Caco-2 (cell line): ENCODE results near the gene RBKS. TPM values are rescaled to one million over a fixed set of nuclear protein-coding genes. Genes with fewer than 3 reads are reported as not detected.

ENCODE experiments used
- BruUV-seq: library from RNA; stranded (reverse); fragments of 400-500 nt; replicated peaks from 2 replicates; lab custom pipeline; 2021; lab: Mats Ljungman, UMichigan
- CTCF ChIA-PET: fragments of 300-600 bp; sonication (Branson Sonifier 250); formaldehyde crosslinking; loops from one replicate; lab custom pipeline; 2022; ENCODE audit warnings: antibody characterized with exemption; lab: Charles Lee
- POLR2A ChIA-PET: fragments of 300-600 bp; sonication (Branson Sonifier 250); formaldehyde crosslinking; loops from one replicate; lab custom pipeline; 2022; ENCODE audit warnings: antibody characterized with exemption; lab: Charles Lee
- DNase-seq, 2 experiments: peaks; one replicate each; pipeline versions ENCODE4 v3.0.0 to v3.0.0-alpha.2; 2020 to 2022
- H3K27me3 ChIP-seq: replicated peaks from 2 replicates; pipeline ENCODE4 v1.6.0; 2011; ENCODE audit warnings: low read length; ENCODE audit not compliant: control insufficient read depth, insufficient read depth
- H3K36me3 ChIP-seq: 2 replicates; pipeline ENCODE4 v1.5.1; 2011; ENCODE audit warnings: low read length; ENCODE audit not compliant: control insufficient read depth, insufficient read depth
- H3K4me1 ChIP-seq: fragments of 250-450 bp; sonication (Bioruptor Pico); 2 replicates; pipeline ENCODE4 v1.5.1; 2020; ENCODE audit warnings: mild to moderate bottlenecking
- H3K4me3 ChIP-seq: 2 replicates; pipeline ENCODE4 v1.5.1; 2011; ENCODE audit warnings: low read depth, mild to moderate bottlenecking, control low read depth, low read length
- H3K9me3 ChIP-seq: fragments of 250-450 bp; sonication (Bioruptor Pico); 2 replicates; pipeline ENCODE4 v1.5.1; 2020; ENCODE audit warnings: mild to moderate bottlenecking, moderate library complexity
- H3K27ac Mint-ChIP-seq: one replicate; pipeline ENCODE4 v1.8.0; 2022; ENCODE audit warnings: mixed read lengths; ENCODE audit not compliant: unreplicated experiment
- H3K27me3 Mint-ChIP-seq: one replicate; pipeline ENCODE4 v1.8.0; 2022; ENCODE audit warnings: mixed read lengths; ENCODE audit not compliant: insufficient read depth, unreplicated experiment
- H3K36me3 Mint-ChIP-seq: one replicate; pipeline ENCODE4 v1.8.0; 2022; ENCODE audit warnings: mild to moderate bottlenecking, mixed read lengths; ENCODE audit not compliant: insufficient read depth, unreplicated experiment
- H3K4me1 Mint-ChIP-seq: one replicate; pipeline ENCODE4 v1.8.0; 2022; ENCODE audit warnings: low read depth, mixed read lengths; ENCODE audit not compliant: unreplicated experiment
- H3K4me3 Mint-ChIP-seq: one replicate; pipeline ENCODE4 v1.8.0; 2022; ENCODE audit warnings: mild to moderate bottlenecking, moderate library complexity, mixed read lengths; ENCODE audit not compliant: unreplicated experiment
- H3K9me3 Mint-ChIP-seq: one replicate; pipeline ENCODE4 v1.8.0; 2022; ENCODE audit warnings: mixed read lengths; ENCODE audit not compliant: unreplicated experiment
- CTCF ChIP-seq, 2 experiments: fragments of 200-600 bp in 1 of 2; IDR thresholded peaks; 1 replicate in 1 of 2; 2 replicates in 1 of 2; pipeline versions ENCODE4 v1.5.1 to v1.8.0; 2011 to 2022; ENCODE audit warnings: antibody characterized with exemption in 1 of 2, control low read depth in 1 of 2, inconsistent platforms in 1 of 2, low read depth in 1 of 2, low read length in 1 of 2, mild to moderate bottlenecking in 1 of 2, moderate library complexity in 1 of 2; ENCODE audit not compliant: insufficient read depth in 1 of 2, severe bottlenecking in 1 of 2, unreplicated experiment in 1 of 2
- intact Hi-C: fragments of 100-400 bp; cut with micrococcal nuclease; formaldehyde crosslinking; loops from one replicate; pipeline ENCODE4 v1.10.0; 2022; ENCODE audit not compliant: unreplicated experiment
- total RNA-seq: library from RNA; stranded (reverse); gene quantifications from 2 replicates; pipeline ENCODE4 v1.2.3, GENCODE V29; 2022

Gene RBKS
- total RNA-seq, 1 experiment from 2014 or later: 7.4 TPM

- H3K36me3 Mint-ChIP-seq: no peaks in the 10 kb centered on the region
- DNase-seq: no peak
- no peak overlapping the region for H3K4me3 ChIP-seq
- intact Hi-C loops: loop anchor here (10.0 kb wide), 1 partner anchor 82 kb away; no protein-coding TSS in a partner anchor
- no peaks in the 10 kb centered on the region for H3K27me3 ChIP-seq
- no TSS peak for BruUV-seq
- no peaks in the 10 kb centered on the region for H3K9me3 Mint-ChIP-seq
- no peaks in the 10 kb centered on the region for H3K36me3 ChIP-seq
- POLR2A ChIA-PET: no interaction called here
- no peak overlapping the region for H3K27ac Mint-ChIP-seq
- H3K9me3 ChIP-seq: no peaks in the 10 kb centered on the region
- no peak for TF ChIP-seq CTCF (IDR thresholded peaks at IDR 0.05; ENCODE audit: insufficient read depth in 1 of 2, low read depth in 1 of 2, low read length in 1 of 2, severe bottlenecking in 1 of 2, unreplicated experiment in 1 of 2)
- no peaks in the 10 kb centered on the region for H3K27me3 Mint-ChIP-seq
- peaks cover 28% of the 10 kb centered on the region for H3K4me1 Mint-ChIP-seq
- CTCF ChIA-PET: no interaction called here
- H3K4me3 Mint-ChIP-seq: no peak overlapping the region
- peaks cover 44% of the 10 kb centered on the region for H3K4me1 ChIP-seq
These were observed 87.1 kb downstream of the RBKS start for GRCh38 chr2:27803046-27803445.

- Mint-ChIP-seq H3K36me3 (no peaks in the 10 kb centered on the region), H3K4me3 (no peak overlapping the region), H3K27ac (no peak overlapping the region), H3K9me3 (no peaks in the 10 kb centered on the region), H3K4me1 (peaks cover 33% of the 10 kb centered on the region), H3K27me3 (no peaks in the 10 kb centered on the region)
- DNase-seq: no peak
- H3K4me3 ChIP-seq: no peak overlapping the region
- CTCF ChIA-PET: no interaction called here
- no TSS peak for BruUV-seq
- POLR2A ChIA-PET: no interaction called here
- no peaks in the 10 kb centered on the region for H3K9me3 ChIP-seq
- H3K36me3 ChIP-seq: no peaks in the 10 kb centered on the region
- H3K4me1 ChIP-seq: peaks cover 48% of the 10 kb centered on the region
- TF ChIP-seq CTCF (IDR thresholded peaks at IDR 0.05; ENCODE audit: insufficient read depth in 1 of 2, low read depth in 1 of 2, low read length in 1 of 2, severe bottlenecking in 1 of 2, unreplicated experiment in 1 of 2): no peak
- no peaks in the 10 kb centered on the region for H3K27me3 ChIP-seq
- intact Hi-C loops: loop anchor here (10.0 kb wide), 1 partner anchor 82 kb away; no protein-coding TSS in a partner anchor
These were observed 87.6 kb downstream of the RBKS start for GRCh38 chr2:27802547-27802946.

GRCh38 chr2:27800856-27801255, 89.3 kb downstream of the RBKS start:
- H3K36me3 Mint-ChIP-seq: no peaks in the 10 kb centered on the region
- POLR2A ChIA-PET: no interaction called here

More at GRCh38 chr2:27800856-27801255, 89.3 kb downstream of the RBKS start:
- no TSS peak for BruUV-seq
- H3K27me3 Mint-ChIP-seq: no peaks in the 10 kb centered on the region
- H3K27me3 ChIP-seq: no peaks in the 10 kb centered on the region
- no peak for DNase-seq
- no peaks in the 10 kb centered on the region for H3K9me3 Mint-ChIP-seq
- intact Hi-C loops: loop anchor here (10.0 kb wide), 1 partner anchor 84 kb away; no protein-coding TSS in a partner anchor
- H3K4me1 ChIP-seq: peaks cover 50% of the 10 kb centered on the region
- H3K4me3 Mint-ChIP-seq: no peak overlapping the region
- H3K27ac Mint-ChIP-seq: peak overlapping the region; percentile 85
- no peaks in the 10 kb centered on the region for H3K9me3 ChIP-seq
- peaks cover 43% of the 10 kb centered on the region for H3K4me1 Mint-ChIP-seq
- TF ChIP-seq CTCF (IDR thresholded peaks at IDR 0.05; ENCODE audit: insufficient read depth in 1 of 2, low read depth in 1 of 2, low read length in 1 of 2, severe bottlenecking in 1 of 2, unreplicated experiment in 1 of 2): no peak
- H3K36me3 ChIP-seq: no peaks in the 10 kb centered on the region
- no peak overlapping the region for H3K4me3 ChIP-seq
- CTCF ChIA-PET: no interaction called here
